ENCODE data around the gene ISM2.
"Not testable (repeated sequence)": the region's sequence is repeated elsewhere in the genome, so short reads cannot be mapped to it uniquely, and the experiment has no call there.

ISM2 gene

GRCh38 chr14:77498120-77498979 is at the start of gene ISM2:
ISM2 (minus strand) TSS chr14:77498816; CDS start chr14:77498793, 23 bp downstream.
- DNase-seq (ENCODE audit: low read depth), result no peak

DNA sequence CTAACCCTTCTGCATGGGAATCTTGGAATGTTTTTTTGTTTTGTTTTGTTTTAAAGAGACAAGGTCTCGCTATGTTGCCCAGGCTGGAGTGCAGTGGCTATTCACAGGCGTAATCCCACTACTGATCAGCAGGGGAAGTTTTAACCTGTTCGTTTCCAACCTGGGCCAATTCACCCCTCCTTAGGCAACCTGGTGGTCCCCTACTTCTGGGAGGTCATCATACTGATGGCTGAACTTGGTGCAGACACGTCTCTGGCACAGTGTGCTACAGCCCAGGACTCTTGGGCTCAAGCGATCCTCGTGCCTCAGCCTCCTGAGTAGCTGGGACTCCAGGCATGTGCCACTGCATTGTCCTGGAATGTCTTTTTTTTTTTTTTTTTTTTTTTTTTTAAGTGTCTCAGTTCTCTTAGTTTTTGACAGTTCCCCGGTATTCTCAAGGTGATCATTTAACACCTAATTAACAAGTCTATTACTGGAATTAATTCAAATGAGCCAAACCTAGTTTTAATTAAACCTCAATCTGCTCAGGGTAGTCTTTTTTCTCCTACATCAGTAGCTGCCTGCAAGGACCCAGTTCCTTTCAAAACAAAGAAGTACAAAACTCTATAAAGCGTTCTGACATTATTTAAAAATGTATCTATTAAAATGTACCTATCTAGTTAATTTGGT is 49.0 kb upstream of the ISM2 start:
- no peak for DNase-seq (ENCODE audit: low read depth)

- not testable (repeated sequence) for DNase-seq (ENCODE audit: low read depth)
Observed at GRCh38 chr14:77545171-77545570, 46.6 kb upstream of the ISM2 start.

- no peak for DNase-seq (ENCODE audit: low read depth)
Observed at GRCh38 chr14:77544571-77544970, 46.0 kb upstream of the ISM2 start.

DNA sequence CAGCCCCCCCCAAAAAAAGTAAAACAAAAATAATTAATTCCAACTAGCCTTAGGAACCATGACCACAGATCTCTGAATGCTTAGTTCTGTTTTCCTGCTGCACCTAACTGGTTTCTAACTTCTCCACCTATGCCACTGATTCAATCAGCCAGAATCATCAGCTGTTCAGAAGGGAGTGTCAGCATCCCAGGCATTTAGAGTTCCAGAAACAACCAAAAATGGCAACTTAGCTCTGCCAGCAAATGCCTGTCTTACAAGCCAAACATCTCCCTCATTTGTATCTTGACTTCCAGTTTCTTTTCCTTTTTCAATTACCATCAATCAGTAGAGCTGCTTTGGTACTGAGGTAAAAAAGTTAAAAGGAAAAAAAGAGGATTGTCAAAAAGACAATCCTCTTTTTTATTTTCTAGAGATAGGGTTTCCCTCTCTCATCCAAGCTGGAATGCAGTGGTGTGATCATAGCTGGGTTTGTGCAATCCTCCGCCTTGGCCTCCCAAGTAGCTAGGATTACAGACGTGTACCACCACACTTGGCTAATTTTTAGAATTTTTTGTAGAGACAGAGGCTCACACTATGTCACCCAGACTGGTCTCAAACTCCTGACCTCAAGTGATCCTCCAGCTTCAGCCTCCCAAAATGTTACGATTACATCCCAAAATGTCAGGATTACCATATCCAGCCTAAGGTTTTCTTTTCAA is 45.2 kb upstream of the ISM2 start:
- DNase-seq (ENCODE audit: low read depth), result no peak

GRCh38 chr14:77543240-77543551 is 44.6 kb upstream of the ISM2 start:
- no peak for DNase-seq (ENCODE audit: low read depth)

- DNase-seq (ENCODE audit: low read depth), result no peak
Observed at GRCh38 chr14:77542421-77543239, 44.0 kb upstream of the ISM2 start.

GRCh38 chr14:77541905-77542304 is 43.3 kb upstream of the ISM2 start:
- DNase-seq (ENCODE audit: low read depth), result no peak

- DNase-seq (ENCODE audit: low read depth), result not testable (repeated sequence)
Observed at GRCh38 chr14:77536951-77537350, 38.3 kb upstream of the ISM2 start.

DNA sequence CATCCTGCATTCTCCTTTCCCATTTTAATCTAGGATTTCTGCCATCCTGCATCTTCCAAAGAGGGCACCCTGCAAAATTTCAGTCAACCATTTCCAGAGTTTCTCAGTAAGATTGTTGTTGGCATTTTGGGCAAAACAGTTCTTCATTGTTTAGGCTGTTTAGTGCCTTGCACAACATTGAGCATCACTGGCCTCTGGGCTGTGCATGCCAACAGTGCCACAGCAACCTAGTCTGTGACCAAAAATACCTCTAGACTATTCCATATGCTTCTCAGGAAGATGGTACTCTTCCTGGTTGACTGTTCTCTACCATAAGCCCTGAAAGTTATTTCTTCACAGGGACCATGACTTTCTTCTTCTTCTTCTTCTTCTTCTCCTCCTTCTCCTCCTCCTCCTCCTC is 32.5 kb upstream of the ISM2 start:
- DNase-seq (ENCODE audit: low read depth), result no peak

GRCh38 chr14:77529963-77530362 is 31.3 kb upstream of the ISM2 start:
- DNase-seq (ENCODE audit: low read depth), result no peak

DNA sequence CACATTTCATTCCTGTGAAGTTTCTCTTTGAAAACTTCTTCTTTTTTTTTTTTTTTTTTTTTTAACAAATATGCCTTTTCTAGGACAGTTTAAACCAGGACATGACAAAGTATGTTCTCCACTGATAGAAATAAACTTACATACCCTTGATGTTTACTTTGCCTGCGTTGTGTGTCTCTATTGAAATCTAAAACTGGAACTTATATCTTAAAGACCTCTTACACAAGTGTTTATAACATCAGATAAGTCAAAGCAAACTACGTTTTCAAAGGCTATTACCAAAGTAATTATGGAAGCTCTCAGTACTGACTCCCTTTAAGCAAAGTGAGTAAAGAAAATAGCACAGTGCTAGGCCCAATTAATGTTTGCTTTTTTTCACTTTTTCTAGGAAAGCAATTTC is 30.6 kb upstream of the ISM2 start:
- DNase-seq (ENCODE audit: low read depth), result no peak

- DNase-seq (ENCODE audit: low read depth), result not testable (repeated sequence)
Observed at GRCh38 chr14:77528701-77529100, 30.1 kb upstream of the ISM2 start.

- DNase-seq (ENCODE audit: low read depth), result no peak
Observed at GRCh38 chr14:77526266-77526665, 27.6 kb upstream of the ISM2 start.

DNA sequence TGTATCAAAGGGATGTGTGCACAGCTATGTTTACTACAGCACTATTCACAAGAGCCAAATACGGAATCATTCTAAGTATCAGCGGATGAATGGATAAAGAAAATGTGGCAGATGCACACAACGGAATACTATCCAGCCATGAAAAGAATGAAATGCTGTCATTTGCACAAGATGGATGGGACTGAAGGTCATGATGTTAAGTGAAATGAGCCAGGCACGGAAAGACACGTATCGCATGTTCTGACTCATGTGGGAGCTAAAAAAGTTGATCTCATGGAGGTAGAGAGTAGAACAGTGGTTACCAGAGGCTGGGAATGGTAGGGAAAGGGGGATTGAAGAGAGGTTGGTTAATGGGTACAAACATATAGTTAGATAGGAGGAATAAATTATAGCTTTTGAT is 25.9 kb upstream of the ISM2 start:
- no peak for DNase-seq (ENCODE audit: low read depth)

DNA sequence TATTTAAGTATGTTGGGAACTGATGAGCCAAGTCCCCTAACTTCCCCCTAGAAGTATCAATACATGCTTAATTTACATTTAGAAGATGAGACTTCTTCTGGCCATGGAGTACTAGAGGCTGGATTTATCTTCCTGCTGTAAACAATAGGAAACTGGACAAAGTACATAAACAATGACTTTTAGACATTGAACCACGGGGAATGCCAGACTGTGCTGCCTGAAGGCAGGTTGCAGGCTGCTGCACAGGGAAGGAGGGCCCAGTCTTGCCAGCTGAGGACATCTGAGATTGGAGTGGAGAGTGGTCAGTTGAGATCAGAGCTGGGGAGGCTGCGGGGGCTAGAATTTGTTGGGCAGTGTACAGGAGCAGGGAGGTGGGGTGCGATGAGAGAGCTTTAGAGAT is 24.5 kb upstream of the ISM2 start:
- no peak for DNase-seq (ENCODE audit: low read depth)

DNA sequence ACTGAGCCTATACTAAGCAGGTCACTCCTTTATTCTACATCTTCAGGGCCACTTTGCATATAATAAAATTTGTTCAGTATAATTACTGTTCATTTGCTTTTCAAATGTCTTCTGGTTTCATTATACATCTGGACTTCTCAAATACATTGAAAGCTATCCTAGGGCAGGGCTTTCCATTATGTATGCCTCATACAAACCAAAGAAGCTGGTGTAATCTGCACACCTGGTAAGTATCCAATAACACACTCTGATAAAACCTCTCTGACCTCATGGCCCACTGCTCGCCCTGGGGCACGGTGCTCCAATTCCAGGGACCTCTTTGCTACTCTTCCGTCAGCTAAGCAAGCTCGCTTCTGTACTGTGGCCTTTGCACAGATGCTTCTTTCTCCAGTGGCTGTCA is 21.9 kb upstream of the ISM2 start:
- no peak for DNase-seq (ENCODE audit: low read depth)

DNA sequence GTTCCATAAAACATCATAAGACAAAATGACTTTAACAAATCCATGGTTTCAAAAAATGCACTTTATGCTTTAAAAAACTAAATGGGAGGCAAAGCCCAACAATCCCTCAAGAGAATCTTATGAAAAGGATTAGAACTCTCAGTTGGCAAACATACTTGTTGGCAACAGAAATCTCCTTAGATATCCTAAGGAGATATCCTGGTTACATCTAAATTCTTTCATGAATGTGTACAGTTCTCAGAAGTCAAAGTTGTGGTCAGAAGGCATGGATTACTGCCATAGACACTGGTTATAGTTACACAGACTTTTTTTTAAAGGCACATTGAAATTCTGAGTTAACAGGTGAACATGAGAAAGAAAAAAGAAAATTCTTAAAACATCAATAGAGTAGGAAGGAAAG is 17.5 kb upstream of the ISM2 start:
- DNase-seq (ENCODE audit: low read depth), result no peak

- DNase-seq (ENCODE audit: low read depth), result no peak
Observed at GRCh38 chr14:77511486-77512162, 13.0 kb upstream of the ISM2 start.

DNA sequence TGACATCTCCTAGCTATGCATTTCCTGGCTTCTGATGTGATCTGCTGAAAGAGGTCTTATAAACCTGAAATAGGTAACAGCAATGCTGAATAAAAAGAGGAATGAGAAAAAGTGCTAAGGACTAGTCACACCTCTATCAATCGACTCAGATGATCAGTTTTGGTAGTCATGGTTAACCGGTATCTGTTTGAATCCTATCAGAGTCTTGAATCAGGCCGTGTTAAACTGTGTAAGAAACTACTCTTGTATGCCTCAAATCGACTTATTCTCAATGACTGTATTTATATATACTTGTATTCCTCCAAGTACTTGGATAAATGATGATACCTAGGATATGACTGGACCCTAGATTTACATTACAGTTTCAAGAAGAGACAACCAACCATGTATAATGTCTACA is 10.8 kb upstream of the ISM2 start:
- no peak for DNase-seq (ENCODE audit: low read depth)

DNA sequence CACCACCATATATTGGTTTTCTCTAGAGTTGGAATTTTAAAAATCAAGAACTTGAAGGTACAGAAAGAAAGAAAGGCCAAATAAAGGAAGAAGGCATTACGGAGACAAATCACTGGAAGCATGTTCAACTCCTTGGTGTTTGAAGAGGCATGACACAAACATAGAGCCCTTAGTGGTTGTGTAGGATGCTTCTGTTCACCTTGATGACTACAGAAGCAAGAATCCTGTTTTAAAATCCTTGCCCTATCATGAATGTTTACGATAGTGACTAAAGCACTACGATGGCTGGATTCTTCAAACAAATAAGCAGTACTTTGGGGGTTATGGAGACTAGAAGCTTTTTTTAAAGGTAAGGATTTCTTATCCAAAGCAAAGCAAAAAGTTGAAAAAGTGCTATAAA is 10.3 kb upstream of the ISM2 start:
- DNase-seq (ENCODE audit: low read depth), result no peak

- DNase-seq (ENCODE audit: low read depth), result no peak
Observed at GRCh38 chr14:77508249-77508648, 9.6 kb upstream of the ISM2 start.

Measured in stimulated activated CD8-positive, alpha-beta memory T cell treated with anti-CD3 and anti-CD28 coated beads, Interleukin-15, amount 100 ng/mL, for 24 hours (primary cell).